ENCODE results near the gene CNTNAP5. TPM values are rescaled to one million over a fixed set of nuclear protein-coding genes. Genes with fewer than 3 reads are reported as not detected.

The CNTNAP5 gene
- total RNA-seq, 1 experiment from 2014 or later = not detected

- no peak for TF ChIP-seq EZH2 (IDR thresholded peaks at IDR 0.05; ENCODE audit: borderline replicate concordance, low read depth, low read length, poor library complexity, severe bottlenecking)
- TF ChIP-seq, protein P1, sequence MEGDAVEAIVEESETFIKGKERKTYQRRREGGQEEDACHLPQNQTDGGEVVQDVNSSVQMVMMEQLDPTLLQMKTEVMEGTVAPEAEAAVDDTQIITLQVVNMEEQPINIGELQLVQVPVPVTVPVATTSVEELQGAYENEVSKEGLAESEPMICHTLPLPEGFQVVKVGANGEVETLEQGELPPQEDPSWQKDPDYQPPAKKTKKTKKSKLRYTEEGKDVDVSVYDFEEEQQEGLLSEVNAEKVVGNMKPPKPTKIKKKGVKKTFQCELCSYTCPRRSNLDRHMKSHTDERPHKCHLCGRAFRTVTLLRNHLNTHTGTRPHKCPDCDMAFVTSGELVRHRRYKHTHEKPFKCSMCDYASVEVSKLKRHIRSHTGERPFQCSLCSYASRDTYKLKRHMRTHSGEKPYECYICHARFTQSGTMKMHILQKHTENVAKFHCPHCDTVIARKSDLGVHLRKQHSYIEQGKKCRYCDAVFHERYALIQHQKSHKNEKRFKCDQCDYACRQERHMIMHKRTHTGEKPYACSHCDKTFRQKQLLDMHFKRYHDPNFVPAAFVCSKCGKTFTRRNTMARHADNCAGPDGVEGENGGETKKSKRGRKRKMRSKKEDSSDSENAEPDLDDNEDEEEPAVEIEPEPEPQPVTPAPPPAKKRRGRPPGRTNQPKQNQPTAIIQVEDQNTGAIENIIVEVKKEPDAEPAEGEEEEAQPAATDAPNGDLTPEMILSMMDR (conservative IDR thresholded peaks at IDR 0.05; ENCODE audit: low read depth, low read length) = no peak
- no TSS peak for BruUV-seq (replicated peaks)
- Histone ChIP-seq H3K27ac (ENCODE audit: low read depth, low read length, poor library complexity, severe bottlenecking) (no peak overlapping the region), H3K27me3 (replicated peaks; ENCODE audit: insufficient read depth, low read depth, low read length, poor library complexity) (no peaks in the 10 kb centered on the region), H3K36me3 (ENCODE audit: insufficient read depth, low read length, poor library complexity, severe bottlenecking) (no peaks in the 10 kb centered on the region), H3K9me3 (ENCODE audit: low read depth, low read length, poor library complexity, severe bottlenecking) (no peaks in the 10 kb centered on the region), H3K4me3 (ENCODE audit: low read depth, low read length, poor library complexity, severe bottlenecking) (no peak overlapping the region), H3K4me1 (ENCODE audit: insufficient read depth, low read length, poor library complexity, severe bottlenecking) (no peaks in the 10 kb centered on the region)
- ChIA-PET CTCF (no interaction called here), POLR2A (ENCODE audit: low non-redundant PET) (no interaction called here)
- intact Hi-C loops (cut with micrococcal nuclease; ENCODE audit: unreplicated experiment) = no loop called here
- DNase-seq (ENCODE audit: low spot score) = no peak
These were observed 128.6 kb downstream of the CNTNAP5 start for GRCh38 chr2:124153713-124154112.

DNA sequence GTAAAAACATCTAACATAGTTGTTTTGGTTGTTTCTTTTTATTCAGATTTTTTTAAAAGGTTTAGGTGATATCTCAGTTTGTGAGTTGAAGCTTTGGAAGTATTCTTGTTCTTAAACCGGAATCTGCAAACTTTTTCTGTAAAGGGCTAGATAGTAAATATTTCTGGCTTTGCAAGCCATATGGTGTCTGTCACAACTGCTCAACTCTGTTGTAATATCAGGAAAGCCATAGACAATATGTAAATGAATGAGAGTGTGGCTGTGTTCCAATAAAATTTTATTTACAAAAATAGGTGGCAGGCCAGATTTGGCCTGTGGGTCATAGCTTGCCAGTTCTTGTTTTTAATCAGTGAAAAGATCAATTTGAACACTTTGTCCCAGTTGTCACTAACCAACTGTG, 134.1 kb downstream of the CNTNAP5 start:
- ChIA-PET CTCF (no interaction called here), POLR2A (ENCODE audit: low non-redundant PET) (no interaction called here)
- Histone ChIP-seq H3K27ac (ENCODE audit: low read depth, low read length, poor library complexity, severe bottlenecking) (no peak overlapping the region), H3K27me3 (replicated peaks; ENCODE audit: insufficient read depth, low read depth, low read length, poor library complexity) (no peaks in the 10 kb centered on the region), H3K4me3 (ENCODE audit: low read depth, low read length, poor library complexity, severe bottlenecking) (no peak overlapping the region), H3K36me3 (ENCODE audit: insufficient read depth, low read length, poor library complexity, severe bottlenecking) (no peaks in the 10 kb centered on the region), H3K9me3 (ENCODE audit: low read depth, low read length, poor library complexity, severe bottlenecking) (no peaks in the 10 kb centered on the region), H3K4me1 (ENCODE audit: insufficient read depth, low read length, poor library complexity, severe bottlenecking) (no peaks in the 10 kb centered on the region)
- BruUV-seq (replicated peaks) = no TSS peak
- TF ChIP-seq, protein P1 (conservative IDR thresholded peaks at IDR 0.05; ENCODE audit: low read depth, low read length) = no peak
- no peak for TF ChIP-seq EZH2 (IDR thresholded peaks at IDR 0.05; ENCODE audit: borderline replicate concordance, low read depth, low read length, poor library complexity, severe bottlenecking)
- intact Hi-C loops (cut with micrococcal nuclease; ENCODE audit: unreplicated experiment) = no loop called here
- no peak for DNase-seq (ENCODE audit: low spot score)

- DNase-seq (ENCODE audit: low spot score) = no peak
- Histone ChIP-seq H3K9me3 (ENCODE audit: low read depth, low read length, poor library complexity, severe bottlenecking) (no peaks in the 10 kb centered on the region), H3K4me1 (ENCODE audit: insufficient read depth, low read length, poor library complexity, severe bottlenecking) (no peaks in the 10 kb centered on the region), H3K27ac (ENCODE audit: low read depth, low read length, poor library complexity, severe bottlenecking) (no peak overlapping the region), H3K4me3 (ENCODE audit: low read depth, low read length, poor library complexity, severe bottlenecking) (no peak overlapping the region), H3K36me3 (ENCODE audit: insufficient read depth, low read length, poor library complexity, severe bottlenecking) (no peaks in the 10 kb centered on the region), H3K27me3 (replicated peaks; ENCODE audit: insufficient read depth, low read depth, low read length, poor library complexity) (no peaks in the 10 kb centered on the region)
- CTCF ChIA-PET = no interaction called here
- POLR2A ChIA-PET (ENCODE audit: low non-redundant PET) = no interaction called here
- TF ChIP-seq, protein P1 (conservative IDR thresholded peaks at IDR 0.05; ENCODE audit: low read depth, low read length) = no peak
- no peak for TF ChIP-seq EZH2 (IDR thresholded peaks at IDR 0.05; ENCODE audit: borderline replicate concordance, low read depth, low read length, poor library complexity, severe bottlenecking)
- intact Hi-C loops (cut with micrococcal nuclease; ENCODE audit: unreplicated experiment) = no loop called here
- no TSS peak for BruUV-seq (replicated peaks)
These were observed 136.5 kb downstream of the CNTNAP5 start for GRCh38 chr2:124161542-124161941.
